NCI-H69 (cell line): ENCODE results near the gene SOX5.
"Not testable (repeated sequence)": the region's sequence is repeated elsewhere in the genome, so short reads cannot be mapped to it uniquely, and the experiment has no call there.

Experiments used
- DNase-seq: peaks from one replicate; lab custom pipeline; 2025; lab: John Stamatoyannopoulos, UW

The SOX5 gene

DNA sequence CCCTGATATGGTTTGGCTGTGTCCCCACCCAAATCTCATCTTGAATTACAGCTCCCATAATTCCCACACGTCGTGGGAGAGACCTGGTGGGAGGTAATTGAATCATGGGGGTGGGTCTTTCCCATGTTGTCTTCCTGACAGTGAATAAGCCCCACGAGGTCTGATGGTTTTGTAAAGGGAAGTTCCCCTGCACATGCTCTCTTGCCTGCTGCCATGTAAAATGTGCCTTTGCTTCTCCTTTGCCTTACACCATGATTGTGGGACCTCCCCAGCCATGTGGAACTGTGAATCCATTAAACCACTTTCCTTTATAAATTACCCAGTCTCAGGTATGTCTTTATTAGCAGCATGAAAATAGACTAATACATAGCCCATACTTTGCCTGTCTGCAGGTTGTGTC lies 458.4 kb downstream of the SOX5 start:
- DNase-seq = not testable (repeated sequence)

DNA sequence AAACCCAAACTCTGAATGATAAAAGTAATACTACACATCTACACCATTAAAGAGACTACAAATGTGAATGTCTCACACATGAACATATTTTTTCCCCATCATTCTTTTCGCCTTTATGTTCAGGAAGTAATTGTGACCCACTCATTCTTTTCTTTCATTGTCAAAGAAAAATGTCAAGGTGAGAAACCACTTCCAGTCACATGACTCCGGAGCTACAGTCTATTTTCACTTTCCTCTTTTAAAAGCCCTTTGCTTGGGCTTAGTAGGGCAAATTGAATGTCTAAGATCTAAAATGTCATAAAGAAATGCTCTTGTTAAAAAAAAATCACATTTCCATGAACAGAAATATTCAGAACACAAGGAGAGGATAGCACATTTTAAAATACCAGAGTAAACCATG lies 461.3 kb downstream of the SOX5 start:
- no peak for DNase-seq

DNA sequence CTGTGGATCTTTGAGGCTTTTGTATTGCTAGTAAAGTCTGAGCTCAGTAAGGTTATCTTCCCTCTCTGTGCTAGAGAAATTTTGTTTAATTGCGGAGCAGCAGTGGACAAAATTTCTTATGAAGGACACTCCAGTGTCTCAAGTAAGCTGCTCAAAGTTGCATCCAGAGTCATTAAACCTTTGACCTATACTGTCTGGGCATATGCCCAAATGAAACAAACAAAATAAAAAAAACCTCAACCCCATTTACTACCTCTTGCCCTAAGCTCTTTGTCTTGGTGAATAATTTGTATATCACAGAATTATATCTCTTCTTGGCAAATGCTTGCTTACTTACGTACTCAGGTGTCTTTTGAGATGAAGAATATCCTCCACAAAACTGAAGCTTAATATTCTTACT lies 465.2 kb downstream of the SOX5 start:
- DNase-seq = peak; percentile 19

DNA sequence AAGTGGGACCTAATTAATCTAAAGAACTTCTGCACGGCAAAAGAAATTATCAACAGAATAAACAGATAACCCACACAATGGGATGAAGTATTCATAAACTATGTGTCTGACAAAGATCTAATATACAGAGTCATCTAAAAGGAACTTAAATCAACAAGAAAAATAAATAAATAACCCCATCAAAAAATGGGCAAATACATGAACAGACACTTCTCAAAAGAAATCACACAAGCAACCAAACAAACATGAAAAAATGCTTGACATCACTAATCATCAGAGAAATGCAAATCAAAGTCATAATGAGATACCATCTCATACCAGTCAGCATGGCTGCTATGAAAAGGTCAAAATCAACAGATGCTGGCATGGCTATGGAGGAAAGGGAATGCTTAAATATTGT lies 466.9 kb downstream of the SOX5 start:
- DNase-seq = no peak
